ENCODE results near the gene KRT34.
A peak's percentile ranks its signal among the peaks of the same experiment; 100 is the strongest.
"Not testable (repeated sequence)": the region's sequence is repeated elsewhere in the genome, so short reads cannot be mapped to it uniquely, and the experiment has no call there.

KRT34 gene

DNA sequence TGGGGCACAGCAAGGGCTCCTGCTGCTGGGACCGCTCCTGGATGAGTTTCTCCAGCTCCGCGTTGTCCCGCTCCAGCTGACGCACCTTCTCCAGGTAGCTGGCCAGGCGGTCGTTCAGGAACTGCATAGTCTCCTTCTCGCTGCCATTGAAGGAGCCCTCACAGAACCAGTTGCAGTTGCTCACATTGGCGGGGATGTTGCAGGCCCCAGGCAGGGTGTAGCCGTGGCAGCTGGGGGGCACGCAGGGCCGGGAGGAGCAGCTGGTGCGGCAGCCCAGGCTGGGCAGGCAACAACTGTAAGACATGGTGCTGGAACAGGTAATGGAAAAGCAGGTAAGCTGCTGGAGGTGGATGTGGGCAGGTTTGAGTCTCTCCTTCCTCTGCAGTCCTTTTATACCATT, at the start of gene KRT34:
Gene KRT34, minus strand, starts transcription at position 364 of the 400 bp plus-strand sequence. Its CDS starts 60 bp downstream, at position 304.
- ATAC-seq: not testable (repeated sequence)

DNA sequence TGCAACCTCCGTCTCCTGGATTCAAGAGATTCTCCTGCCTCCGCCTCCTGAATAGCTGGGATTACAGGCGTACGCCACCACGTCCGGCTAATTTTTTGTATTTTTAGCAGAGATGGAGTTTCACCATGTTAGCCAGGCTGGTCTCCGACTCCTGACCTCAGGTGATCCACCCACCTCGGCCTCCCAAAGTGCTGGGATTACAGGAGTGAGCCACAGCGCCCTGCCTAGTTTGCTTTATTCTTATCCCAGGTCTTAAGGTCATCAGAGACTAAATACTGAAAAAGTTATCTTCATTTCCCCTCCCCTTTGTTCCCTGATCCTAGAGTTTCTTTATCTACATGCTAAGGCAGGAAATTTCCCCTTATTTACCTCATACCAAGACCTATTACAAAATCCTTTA, 48.3 kb upstream of the KRT34 start:
- ATAC-seq: not testable (repeated sequence)

DNA sequence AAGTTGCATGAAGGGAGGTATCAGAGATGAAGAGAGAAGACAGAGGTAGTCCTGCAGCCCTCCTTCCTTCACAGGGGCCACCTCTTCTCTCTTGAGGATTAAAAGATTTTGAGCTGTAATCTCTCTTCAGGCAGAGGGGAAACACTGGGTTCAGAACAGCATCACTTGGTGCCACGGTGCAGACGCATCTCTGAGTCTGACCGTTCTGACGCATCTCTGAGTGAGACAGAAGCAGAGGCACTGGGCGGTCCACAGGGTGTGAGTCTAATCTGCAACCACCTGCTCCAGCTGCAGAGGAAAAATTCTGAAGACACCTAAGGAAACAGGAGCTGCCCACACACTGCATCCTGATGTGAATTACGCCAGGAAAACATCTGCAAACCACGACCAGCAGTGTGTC, 47.6 kb upstream of the KRT34 start:
- ATAC-seq: no peak

DNA sequence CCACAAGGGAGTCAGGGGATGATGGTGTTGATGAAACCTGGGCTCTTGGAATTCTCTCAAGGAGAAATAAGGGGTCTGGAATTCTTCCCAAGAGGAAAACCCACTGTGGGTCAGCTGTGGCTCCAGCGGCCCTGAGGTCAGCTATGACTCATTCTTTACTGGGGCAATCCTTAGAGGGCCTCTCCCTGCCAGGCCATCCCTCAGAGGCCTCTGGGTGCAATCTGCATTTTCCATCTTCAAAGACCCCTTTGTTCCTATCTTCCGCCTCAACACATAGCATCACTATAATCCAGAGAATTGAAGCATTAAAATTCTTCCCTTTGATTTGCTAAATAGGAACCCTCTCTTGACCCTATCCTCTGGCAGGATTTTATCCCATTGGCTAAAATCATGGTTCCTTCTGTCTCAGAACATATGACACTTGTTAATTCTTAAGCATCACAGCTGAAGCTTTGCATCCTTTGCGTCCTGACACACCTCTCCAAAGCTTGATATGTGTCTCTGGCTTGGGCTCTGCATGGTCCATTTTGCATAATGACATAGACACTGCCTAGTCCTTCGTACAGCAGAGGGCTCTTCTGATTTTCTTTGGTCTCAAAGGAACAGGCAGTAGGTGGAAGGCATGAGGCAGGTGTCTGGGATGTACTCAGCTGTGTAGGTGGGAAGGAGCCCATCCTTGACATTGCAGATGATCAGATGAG, 46.6 kb upstream of the KRT34 start:
- no peak for ATAC-seq

DNA sequence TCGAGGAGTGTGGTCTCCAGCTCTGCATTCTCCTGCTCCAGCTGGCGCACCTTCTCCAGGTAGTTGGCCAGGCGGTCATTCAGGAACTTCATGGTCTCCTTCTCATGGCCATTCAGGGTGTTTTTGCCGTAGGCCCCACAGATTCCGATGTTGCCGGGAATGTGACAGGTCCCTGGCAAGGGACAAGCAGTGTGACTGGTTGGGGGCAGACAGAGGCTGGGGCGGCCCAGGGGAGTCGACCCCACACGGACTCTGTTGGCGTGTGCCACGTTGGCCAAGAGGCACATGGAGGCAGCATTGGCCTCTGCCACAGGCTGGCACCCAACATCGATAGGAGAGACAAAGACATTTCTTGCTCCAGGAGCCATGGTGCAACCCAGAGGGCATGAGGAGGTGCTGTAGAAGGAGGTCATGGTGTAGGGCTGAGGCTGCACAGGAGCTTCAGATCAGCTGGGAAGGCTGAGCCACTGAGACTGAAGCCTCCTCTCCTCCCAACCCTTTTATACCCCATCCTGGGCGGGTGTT, 42.1 kb upstream of the KRT34 start, which contains the start of gene KRT37:
Gene KRT37, minus strand, starts transcription at position 475 of the 525 bp plus-strand sequence. Its CDS starts 62 bp downstream, at position 413.
- ATAC-seq: no peak

DNA sequence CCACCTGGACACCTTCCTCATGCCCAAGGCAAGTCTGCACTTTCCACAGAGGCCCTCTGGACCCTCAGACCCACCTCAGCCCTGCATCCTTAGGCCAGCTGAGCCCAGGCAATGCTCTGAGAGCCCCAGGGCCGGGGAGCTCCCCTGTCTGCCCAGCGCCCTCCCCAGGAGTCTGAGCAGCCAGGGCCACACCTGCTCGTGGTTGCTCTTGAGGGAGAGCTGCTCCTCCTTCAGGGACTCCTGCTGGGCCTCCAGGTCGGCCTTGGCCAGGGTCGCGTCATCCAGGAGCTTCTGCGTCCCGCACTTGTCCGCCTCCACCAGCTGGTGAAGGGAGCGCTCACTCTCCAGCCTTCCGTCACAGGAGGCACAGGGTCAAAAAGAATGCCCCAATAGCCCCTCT, 40.5 kb upstream of the KRT34 start:
- not testable (repeated sequence) for ATAC-seq

DNA sequence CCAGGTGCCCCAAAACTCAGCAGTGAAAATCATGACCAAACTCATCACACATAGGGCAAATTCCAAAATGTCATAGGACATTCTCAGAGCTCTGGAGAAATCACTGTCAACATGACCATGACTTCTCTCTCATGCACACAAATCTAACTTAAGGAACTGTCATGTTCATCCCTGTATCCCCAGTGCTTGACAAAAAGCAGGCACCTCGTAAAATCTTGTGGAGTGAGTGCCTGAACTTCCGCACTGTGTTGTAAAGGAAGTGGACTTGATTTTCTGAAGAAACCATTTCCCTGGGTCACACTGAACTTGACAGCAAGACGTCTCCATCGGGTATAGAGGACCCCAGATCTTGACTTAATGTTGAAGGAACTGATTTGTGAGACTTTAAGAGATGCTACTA, 39.5 kb upstream of the KRT34 start:
- no peak for ATAC-seq

DNA sequence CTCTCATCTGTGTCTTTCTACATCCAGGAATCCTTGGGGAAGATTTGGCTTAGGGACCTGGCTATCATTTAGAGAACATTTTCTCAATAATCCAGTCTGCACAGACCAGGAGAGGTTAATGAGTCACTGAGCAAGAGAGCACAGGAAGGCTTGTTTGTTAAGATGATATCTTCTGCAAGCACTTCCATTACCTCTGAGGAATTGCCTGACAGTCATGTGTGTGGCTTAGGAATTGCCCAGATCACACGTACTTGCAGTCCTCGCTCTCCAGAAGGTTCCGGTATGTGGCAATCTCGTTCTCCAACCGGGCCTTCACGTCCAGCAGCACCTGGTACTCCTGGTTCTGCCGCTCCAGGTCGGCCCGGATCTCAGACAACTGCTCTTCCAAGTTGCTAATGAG, 39.0 kb upstream of the KRT34 start:
- no peak for ATAC-seq

DNA sequence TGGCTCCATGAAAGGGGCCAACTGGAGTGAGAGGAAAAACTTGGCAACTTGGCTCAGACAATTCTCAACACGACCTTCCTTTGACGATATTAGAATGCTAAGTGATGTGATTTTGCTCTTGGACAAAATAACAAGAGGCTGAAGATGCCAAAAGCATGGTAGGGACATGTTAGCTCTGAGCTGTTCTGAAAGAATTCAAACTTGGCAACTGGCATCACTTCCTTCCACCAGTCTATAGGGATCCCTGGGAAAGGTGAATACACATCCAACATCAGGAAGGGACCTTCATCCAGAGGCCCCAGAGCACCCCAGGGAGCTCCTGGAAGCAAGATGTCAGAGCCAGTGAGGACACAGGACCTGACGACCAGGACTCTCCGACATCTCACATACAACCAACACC, 38.0 kb upstream of the KRT34 start:
- ATAC-seq: no peak

DNA sequence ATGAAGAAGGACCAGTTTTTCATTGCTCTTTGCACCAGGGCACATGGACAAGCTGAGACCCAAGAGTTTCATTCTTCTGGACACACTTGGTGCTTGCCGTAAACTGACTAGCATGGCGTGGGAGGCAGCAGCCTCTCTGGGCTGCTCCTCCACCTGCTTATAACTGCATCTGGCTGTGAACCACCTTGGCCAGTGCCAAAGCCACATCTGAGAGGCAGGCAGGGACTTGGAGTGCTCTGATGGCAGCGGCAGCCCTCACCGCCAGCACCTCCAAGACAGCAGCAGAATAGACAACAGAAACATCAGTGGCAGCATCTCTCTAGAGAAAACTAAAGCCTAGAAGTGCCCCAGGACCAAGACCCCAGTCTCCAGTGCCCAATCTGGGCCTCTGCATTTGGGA, 37.6 kb upstream of the KRT34 start:
- no peak for ATAC-seq

DNA sequence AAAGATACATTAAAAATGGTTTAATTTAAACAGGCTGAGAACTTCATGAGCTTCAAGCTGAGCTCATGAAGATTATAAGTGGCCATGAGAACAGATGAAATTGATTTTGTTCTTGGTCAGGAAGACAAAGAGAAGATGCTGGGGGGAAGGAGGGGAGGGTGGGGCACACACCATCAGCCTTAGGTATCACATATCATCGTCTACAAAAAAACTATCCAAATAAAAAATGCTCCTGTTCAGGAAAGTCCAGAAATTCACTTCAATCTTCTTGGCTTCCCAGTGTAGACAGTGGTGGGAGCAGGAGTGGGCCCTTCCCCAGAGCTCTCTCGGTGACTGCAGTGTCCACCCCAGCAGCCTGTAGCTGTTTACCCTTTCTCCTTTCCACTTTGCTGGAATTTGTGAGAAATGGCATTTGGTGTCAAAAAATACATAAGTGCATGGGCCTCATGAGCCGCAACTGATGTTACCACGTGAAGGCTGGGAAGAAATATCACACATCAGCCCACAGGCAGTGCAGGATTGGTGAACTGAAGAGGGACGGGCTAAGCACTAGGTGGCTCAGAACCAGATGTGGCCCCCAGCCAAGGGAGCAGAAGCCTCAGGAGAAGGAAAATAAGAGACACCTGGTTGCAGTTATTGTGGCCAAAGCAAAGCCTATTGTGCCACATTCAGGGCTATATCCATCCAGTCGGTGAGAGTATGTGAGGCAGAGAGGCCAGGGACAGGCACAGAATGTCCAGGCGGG, 36.2 kb upstream of the KRT34 start:
- no peak for ATAC-seq

DNA sequence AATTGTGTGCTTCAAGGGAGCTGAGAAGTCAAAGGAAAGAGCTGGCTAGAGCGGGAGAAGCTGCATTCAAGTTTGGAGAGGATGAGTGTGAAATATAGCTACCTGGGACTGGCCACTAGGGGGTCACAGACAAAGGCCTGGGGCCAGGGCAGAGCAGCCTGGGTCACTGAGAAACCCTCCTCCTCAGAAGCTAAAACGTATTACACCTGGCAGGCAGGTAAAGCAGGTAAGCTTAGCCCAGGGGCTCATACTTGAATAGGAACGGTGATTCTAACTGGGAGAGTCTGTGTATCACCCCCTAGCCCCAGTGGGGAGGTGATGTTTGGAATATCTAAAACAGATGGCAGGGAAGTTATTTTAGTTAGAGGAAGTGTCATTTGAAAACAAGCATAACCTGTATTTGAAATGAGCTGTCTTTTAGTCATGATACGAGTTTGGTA, 35.5 kb upstream of the KRT34 start:
- ATAC-seq: no peak

DNA sequence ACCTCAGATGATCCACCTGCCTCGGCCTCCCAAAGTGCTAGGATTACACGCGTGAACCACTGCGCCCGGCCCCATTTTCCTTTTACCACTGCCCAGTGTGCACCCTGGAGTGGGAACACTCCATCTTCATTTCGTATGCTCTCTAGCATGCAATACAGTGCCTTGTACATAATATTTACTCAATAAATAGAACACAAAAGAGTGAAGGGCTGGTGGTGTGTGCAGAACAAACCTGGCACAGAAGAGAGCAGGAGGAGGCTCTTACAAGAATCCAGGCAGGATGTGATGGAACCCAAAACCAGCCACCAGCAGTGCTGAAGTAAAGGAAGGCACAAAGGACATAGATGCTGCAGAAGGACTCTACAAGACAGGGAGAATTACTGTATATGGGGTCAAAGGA, 35.0 kb upstream of the KRT34 start:
- ATAC-seq: no peak

DNA sequence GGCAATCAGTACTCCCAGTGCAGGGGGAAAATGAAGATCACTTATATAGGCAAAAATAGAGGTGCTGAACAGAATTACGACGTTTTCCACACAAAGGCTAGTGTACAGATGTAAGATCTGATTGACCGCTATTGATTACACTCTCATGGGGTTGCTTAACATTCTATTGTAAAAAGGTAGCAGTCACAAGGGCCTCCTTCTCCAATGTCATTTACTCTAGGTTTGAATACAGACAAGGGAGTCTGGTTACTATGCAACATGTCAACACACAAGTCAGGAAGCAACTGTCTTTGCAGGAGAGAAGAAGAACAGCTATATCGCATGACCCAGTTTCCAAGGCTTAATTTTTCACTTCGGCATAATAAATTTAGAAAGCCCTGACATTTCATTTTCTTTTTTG, 34.4 kb upstream of the KRT34 start:
- no peak for ATAC-seq

DNA sequence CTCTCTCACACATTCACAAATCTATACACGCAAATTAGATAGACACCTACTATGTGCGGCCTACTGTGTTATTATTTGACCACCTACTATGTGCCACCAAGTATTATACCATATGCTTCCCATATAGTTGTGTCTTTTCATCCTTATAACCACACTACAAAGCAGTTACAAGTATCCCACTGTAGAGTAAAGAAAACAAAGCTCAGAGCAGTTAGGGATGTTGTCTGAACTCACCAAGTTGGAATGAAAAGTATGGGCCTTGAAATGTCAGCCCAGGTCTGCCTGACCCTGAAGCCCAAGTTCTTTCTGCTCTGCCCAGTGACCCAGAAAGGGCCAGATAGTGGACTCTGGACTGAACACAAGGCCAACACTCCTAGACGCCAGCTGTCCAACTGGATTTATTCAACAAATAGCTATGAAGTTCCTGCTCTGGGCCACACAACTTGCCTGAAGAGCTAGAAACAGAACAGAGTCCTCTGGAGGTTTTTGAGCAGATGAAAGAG, 33.8 kb upstream of the KRT34 start:
- ATAC-seq: no peak

DNA sequence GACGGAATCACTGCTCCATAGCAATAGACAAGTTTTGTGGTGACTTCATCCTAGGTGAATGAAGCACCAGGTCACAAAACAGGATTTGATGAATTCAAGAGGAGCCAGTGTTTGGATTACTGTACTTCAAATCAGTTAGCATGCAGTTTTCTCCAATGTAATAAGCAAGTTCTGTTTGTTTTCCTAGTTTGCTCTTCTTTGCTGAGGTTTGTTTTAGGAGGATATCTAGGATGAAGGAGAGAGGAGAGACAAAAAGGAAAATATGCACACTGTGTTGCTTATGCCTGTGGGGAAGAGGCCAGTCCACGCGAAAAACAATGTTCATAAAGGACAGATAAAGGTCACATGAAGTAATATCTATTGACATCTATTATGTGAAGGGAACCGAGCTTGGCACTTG, 33.3 kb upstream of the KRT34 start:
- no peak for ATAC-seq

DNA sequence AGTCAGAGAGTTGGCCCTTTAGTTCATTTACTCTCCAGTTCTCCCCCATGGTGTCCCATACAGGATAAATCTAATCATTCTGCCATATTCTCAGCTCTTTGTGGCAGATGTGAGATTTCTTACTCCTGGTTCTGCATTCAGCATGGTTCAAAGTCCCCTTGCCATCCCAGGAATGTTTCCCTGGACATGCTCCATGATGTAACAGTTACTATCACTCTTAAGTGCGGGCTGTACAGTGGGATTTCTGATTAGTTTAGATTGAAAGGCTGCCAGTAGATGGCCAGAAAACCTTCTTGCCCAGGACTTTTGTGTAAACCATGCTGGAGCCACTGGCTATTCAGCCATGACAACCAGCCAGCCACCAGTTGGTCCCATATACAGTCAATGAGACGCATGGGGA, 31.9 kb upstream of the KRT34 start:
- ATAC-seq: no peak

DNA sequence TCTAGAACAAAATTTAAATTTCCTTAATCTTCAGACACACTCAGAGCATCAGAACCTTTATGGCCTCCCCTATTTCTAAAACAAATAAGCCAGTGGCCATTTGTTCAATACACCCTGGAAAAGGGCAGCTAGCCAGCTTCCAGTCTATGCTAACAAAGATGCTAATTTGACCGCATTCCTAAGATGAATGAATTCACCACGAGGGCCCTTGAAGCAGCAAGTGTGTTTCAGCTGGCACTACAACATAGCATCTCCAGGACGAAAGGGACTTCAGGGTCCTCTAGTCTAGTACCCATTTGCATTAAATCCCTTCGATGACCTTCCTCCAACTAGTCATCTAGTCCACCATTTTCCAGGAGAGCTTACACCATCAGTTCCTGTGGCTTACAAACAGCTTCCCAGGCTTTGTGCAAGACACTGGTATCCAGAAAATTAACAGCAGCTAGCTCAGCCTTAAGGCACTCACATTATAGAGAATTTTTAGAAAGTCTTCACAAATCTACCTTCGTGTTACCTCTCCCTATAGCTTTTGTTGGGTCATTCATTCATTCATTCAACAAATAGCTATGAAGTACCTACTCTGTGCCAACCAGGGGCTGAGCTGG, 31.3 kb upstream of the KRT34 start:
- ATAC-seq: no peak

DNA sequence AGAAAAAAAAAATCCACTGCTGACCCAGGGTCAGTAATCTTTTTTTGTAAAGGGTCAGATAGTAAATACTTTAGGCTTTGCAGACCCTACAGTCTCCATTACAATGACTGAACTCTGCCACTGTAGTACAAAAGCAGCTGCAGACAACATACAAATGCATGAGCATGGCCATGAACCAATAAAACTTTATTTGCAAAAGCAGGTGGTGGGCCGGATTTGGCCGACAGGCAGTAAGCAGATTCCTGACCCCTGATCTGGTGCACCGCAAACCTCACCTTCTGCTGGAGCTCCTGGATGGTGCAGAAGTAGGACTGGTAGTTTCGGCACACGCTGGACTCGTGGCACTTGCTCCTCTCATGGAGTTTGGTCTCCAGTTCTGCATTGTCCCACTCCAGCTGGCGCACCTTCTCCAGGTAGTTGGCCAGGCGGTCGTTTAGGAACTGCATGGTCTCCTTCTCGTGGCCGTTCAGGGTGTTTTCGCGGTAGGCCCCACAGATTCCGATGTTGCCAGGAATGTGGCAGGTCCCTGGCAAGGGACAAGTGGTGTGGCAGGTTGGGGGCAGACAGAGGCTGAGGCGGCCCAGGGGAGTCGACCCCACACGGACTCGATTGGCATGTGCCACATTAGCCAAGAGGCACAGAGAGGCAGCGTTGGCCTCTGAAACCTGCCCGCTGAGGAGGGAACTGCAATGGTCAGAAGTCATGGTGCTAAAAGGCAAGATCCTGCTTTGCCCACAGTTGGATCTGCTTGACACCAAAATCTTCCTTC, 29.1 kb upstream of the KRT34 start:
- ATAC-seq: no peak

DNA sequence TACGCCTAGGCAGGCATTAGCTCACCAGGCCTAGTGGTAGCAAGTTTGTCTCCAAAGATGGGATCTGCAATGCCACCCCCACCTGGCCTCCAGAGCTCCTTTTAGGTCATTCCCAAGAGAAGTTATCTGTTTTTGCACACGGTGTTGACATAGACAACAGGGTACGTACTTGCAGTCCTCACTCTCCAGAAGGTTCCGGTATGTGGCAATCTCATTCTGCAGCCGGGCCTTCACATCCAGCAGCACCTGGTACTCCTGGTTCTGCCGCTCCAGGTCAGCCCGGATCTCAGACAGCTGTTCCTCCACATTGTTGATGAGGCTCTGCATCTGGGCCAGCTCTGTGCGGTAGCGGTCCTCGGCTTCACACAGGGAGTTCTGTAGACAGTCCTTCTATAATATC, 25.1 kb upstream of the KRT34 start:
- ATAC-seq: no peak

DNA sequence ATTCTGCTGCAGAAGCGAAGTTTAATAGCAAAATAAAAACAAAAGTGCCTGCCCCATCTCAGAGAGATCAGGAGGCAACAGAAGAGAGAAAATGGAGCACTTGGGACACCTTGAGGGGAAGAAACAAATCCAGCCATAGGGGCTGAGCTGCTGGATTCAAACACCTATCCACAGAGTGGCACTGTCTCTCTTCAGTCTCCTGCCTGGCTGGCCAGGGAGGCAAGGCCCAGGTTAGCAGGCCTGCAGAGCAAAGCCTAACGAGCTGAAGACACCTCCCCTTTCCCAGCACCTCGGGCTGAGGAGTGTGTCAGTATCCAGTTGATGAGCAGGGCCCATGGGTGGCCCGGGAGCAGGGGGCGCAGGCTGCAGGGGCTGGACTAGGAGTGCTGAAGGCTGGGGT, 24.1 kb upstream of the KRT34 start:
- no peak for ATAC-seq

DNA sequence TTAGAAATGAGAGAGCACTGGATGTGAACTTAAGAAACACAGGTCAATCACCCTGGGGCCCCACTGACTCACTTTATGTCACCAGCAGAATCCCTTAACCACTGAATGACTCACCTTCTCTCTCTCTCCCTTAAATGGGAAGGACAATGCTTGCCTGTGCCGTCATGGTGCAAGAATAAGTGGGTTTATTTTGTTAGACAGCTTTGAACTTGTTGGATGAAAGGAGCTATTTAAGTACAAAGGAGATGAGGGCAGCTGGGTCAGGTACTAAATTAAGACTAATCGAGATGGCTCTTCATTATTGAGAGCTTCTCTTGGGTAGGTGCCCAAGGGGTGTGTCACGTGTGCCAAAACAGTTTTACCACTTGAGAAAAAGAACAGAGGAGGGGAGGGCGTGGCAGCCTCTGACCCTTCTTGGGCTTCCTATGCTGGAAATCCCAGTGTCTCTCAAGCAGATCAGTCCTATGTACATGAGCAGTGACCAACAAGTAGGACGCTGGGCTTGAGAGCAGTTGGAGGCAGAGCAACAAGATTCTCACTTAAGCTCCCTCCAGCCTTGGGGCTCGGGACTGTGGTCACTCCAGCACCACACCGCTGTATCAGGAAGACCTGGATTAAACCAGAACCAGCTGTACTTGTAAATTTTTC, 22.0 kb upstream of the KRT34 start:
- peak in 1 of 2 donors; percentile 89 for ATAC-seq

Data from activated CD4-positive, CD25-positive, alpha-beta regulatory T cell treated with anti-CD3 and anti-CD28 coated beads, Interleukin-2, amount 50 U/mL, for 24 hours (primary cell).